ENCODE data around the gene PADI2. TPM values are rescaled to one million over a fixed set of nuclear protein-coding genes. Genes with fewer than 3 reads are reported as not detected.

Gene PADI2
- total RNA-seq, 2 experiments from 2014 or later = 0.25 to 0.30 TPM

- H3K4me3 ChIP-seq (ENCODE audit: low read length) = no peak overlapping the region
- Mint-ChIP-seq H3K9me3 (no peaks in the 10 kb centered on the region), H3K36me3 (ENCODE audit: low read depth) (no peaks in the 10 kb centered on the region), H3K4me1 (ENCODE audit: low read depth) (no peaks in the 10 kb centered on the region), H3K27me3 (peaks cover 21% of the 10 kb centered on the region), H3K27ac (no peak overlapping the region), H3K4me3 (no peak overlapping the region)
- H3K36me3 ChIP-seq (ENCODE audit: insufficient read depth, low read length) = no peaks in the 10 kb centered on the region
- ATAC-seq (ENCODE audit: poor library complexity) (no peak), DNase-seq (no peak)
- H3K27me3 ChIP-seq (ENCODE audit: control insufficient read depth in 1 of 2, insufficient read depth in 2 of 2, low read length in 2 of 2) = peaks cover 0 to 6% of the 10 kb centered on the region in 2 experiments
- no peaks in the 10 kb centered on the region for H3K9me3 ChIP-seq (ENCODE audit: control insufficient read depth in 1 of 2, insufficient read depth in 1 of 2, low read length in 2 of 2)
- CTCF ChIA-PET = no interaction called here
- H3K4me1 ChIP-seq (ENCODE audit: insufficient read depth, low read length) = no peaks in the 10 kb centered on the region
- TF ChIP-seq, protein P1, sequence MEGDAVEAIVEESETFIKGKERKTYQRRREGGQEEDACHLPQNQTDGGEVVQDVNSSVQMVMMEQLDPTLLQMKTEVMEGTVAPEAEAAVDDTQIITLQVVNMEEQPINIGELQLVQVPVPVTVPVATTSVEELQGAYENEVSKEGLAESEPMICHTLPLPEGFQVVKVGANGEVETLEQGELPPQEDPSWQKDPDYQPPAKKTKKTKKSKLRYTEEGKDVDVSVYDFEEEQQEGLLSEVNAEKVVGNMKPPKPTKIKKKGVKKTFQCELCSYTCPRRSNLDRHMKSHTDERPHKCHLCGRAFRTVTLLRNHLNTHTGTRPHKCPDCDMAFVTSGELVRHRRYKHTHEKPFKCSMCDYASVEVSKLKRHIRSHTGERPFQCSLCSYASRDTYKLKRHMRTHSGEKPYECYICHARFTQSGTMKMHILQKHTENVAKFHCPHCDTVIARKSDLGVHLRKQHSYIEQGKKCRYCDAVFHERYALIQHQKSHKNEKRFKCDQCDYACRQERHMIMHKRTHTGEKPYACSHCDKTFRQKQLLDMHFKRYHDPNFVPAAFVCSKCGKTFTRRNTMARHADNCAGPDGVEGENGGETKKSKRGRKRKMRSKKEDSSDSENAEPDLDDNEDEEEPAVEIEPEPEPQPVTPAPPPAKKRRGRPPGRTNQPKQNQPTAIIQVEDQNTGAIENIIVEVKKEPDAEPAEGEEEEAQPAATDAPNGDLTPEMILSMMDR (IDR thresholded peaks at IDR 0.05) = no peak
- H3K27ac ChIP-seq (ENCODE audit: low read depth in 1 of 2, low read length in 2 of 2) = no peak overlapping the region
- intact Hi-C loops (cut with DNase I, micrococcal nuclease) = no loop called here
- POLR2A ChIA-PET = no interaction called here
Measured at GRCh38 chr1:17140279-17140678, 21.0 kb upstream of the PADI2 start.

GRCh38 chr1:17139637-17140036 is 20.4 kb upstream of the PADI2 start:
- H3K4me1 Mint-ChIP-seq (ENCODE audit: low read depth) = no peaks in the 10 kb centered on the region
- DNase-seq (no peak), ATAC-seq (ENCODE audit: poor library complexity) (no peak)
- H3K36me3 Mint-ChIP-seq (ENCODE audit: low read depth) = no peaks in the 10 kb centered on the region
- ChIA-PET CTCF (no interaction called here), POLR2A (no interaction called here)
- Histone ChIP-seq H3K36me3 (ENCODE audit: insufficient read depth, low read length) (no peaks in the 10 kb centered on the region), H3K27me3 (ENCODE audit: control insufficient read depth in 1 of 2, insufficient read depth in 2 of 2, low read length in 2 of 2) (peaks cover 0 to 6% of the 10 kb centered on the region in 2 experiments), H3K4me3 (ENCODE audit: low read length) (no peak overlapping the region), H3K9me3 (ENCODE audit: control insufficient read depth in 1 of 2, insufficient read depth in 1 of 2, low read length in 2 of 2) (no peaks in the 10 kb centered on the region), H3K4me1 (ENCODE audit: insufficient read depth, low read length) (no peaks in the 10 kb centered on the region), H3K27ac (ENCODE audit: low read depth in 1 of 2, low read length in 2 of 2) (no peak overlapping the region)
- intact Hi-C loops (cut with DNase I, micrococcal nuclease) = no loop called here
- H3K9me3 Mint-ChIP-seq = no peaks in the 10 kb centered on the region
- no peak overlapping the region for H3K4me3 Mint-ChIP-seq
- peaks cover 21% of the 10 kb centered on the region for H3K27me3 Mint-ChIP-seq
- no peak overlapping the region for H3K27ac Mint-ChIP-seq
- TF ChIP-seq, protein P1 (IDR thresholded peaks at IDR 0.05) = no peak

GRCh38 chr1:17137441-17137840 is 18.2 kb upstream of the PADI2 start:
- Mint-ChIP-seq H3K9me3 (no peaks in the 10 kb centered on the region), H3K4me3 (no peak overlapping the region), H3K36me3 (ENCODE audit: low read depth) (no peaks in the 10 kb centered on the region), H3K27me3 (peaks cover 29% of the 10 kb centered on the region), H3K4me1 (ENCODE audit: low read depth) (no peaks in the 10 kb centered on the region), H3K27ac (no peak overlapping the region)
- no peak overlapping the region for H3K27ac ChIP-seq (ENCODE audit: low read depth in 1 of 2, low read length in 2 of 2)
- DNase-seq = no peak
- H3K36me3 ChIP-seq (ENCODE audit: insufficient read depth, low read length) = no peaks in the 10 kb centered on the region
- H3K4me1 ChIP-seq (ENCODE audit: insufficient read depth, low read length) = no peaks in the 10 kb centered on the region
- TF ChIP-seq, protein P1 (IDR thresholded peaks at IDR 0.05) = no peak
- ChIA-PET POLR2A (no interaction called here), CTCF (no interaction called here)
- H3K27me3 ChIP-seq (ENCODE audit: control insufficient read depth in 1 of 2, insufficient read depth in 2 of 2, low read length in 2 of 2) = peaks cover 0 to 6% of the 10 kb centered on the region in 2 experiments
- ATAC-seq (ENCODE audit: poor library complexity) = no peak
- no peaks in the 10 kb centered on the region for H3K9me3 ChIP-seq (ENCODE audit: control insufficient read depth in 1 of 2, insufficient read depth in 1 of 2, low read length in 2 of 2)
- H3K4me3 ChIP-seq (ENCODE audit: low read length) = no peak overlapping the region
- intact Hi-C loops (cut with DNase I, micrococcal nuclease) = no loop called here
